Measurements from ENCODE around the gene PKD1L1. TPM values are rescaled to one million over a fixed set of nuclear protein-coding genes. Genes with fewer than 3 reads are reported as not detected.
A peak's percentile ranks its signal among the peaks of the same experiment; 100 is the strongest.
"Not testable (repeated sequence)": the region's sequence is repeated elsewhere in the genome, so short reads cannot be mapped to it uniquely, and the experiment has no call there.

PKD1L1 gene
- 0.01 and 0.05 TPM in 2 replicates for polyA plus RNA-seq (2014; cell fraction: cytosol; rRNA removed)
- polyA plus RNA-seq (2014; cell fraction: nucleus; rRNA removed) = 0.05 TPM in 1 of 2 replicates, not detected in the other

- no peak for DNase-seq (ENCODE audit: low spot score)
These were observed at the start of gene PKD1L1 for GRCh38 chr7:47948141-47948790. Gene PKD1L1, minus strand, starts transcription at chr7:47948466. Its CDS starts 26 bp downstream, at chr7:47948440.

- DNase-seq (ENCODE audit: low spot score) = no peak
These were observed 44.2 kb upstream of the PKD1L1 start for GRCh38 chr7:47992446-47992845.

- peak; percentile 38 for DNase-seq (ENCODE audit: low spot score)
These were observed 43.6 kb upstream of the PKD1L1 start for GRCh38 chr7:47991741-47992311.

DNA sequence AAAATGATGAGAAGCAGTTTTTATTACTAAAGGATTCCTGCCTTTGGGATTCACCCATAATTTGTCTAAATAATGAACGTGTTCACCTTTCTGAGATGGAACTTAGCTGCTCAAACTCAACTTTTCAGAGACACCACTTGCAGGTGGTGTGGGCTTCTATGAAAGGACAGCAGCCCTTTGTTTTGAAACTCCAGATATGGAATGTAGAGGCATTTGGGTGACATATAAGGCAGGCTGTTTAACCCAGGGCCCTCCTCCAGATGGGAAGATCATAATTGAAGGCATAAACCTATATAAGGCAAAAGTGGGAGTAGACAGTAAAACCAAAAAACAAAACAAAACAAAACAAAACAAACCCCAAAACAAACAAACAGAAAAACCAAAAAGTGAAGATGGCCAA, 43.0 kb upstream of the PKD1L1 start:
- DNase-seq (ENCODE audit: low spot score) = no peak

DNA sequence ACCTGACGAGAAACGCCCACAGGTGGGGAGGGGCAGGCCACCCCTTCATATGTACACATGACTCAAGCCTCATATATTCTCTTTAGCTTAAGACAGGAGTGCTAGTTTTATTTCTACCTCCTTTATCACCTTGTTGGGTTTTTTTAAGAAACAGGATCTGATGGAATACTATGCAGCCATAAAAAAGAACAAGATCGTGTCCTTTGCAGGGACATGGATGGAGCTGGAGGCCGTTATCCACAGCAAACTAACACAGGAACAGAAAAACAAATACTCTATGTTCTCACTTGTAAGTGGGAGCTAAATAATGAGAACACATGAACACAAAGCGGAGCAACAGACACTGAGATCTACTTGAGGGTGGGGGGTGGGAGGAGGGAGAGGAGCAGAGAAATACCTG, 42.3 kb upstream of the PKD1L1 start:
- DNase-seq (ENCODE audit: low spot score) = no peak

GRCh38 chr7:47989607-47990400, 41.5 kb upstream of the PKD1L1 start:
- DNase-seq (ENCODE audit: low spot score) = peak; percentile 92

DNA sequence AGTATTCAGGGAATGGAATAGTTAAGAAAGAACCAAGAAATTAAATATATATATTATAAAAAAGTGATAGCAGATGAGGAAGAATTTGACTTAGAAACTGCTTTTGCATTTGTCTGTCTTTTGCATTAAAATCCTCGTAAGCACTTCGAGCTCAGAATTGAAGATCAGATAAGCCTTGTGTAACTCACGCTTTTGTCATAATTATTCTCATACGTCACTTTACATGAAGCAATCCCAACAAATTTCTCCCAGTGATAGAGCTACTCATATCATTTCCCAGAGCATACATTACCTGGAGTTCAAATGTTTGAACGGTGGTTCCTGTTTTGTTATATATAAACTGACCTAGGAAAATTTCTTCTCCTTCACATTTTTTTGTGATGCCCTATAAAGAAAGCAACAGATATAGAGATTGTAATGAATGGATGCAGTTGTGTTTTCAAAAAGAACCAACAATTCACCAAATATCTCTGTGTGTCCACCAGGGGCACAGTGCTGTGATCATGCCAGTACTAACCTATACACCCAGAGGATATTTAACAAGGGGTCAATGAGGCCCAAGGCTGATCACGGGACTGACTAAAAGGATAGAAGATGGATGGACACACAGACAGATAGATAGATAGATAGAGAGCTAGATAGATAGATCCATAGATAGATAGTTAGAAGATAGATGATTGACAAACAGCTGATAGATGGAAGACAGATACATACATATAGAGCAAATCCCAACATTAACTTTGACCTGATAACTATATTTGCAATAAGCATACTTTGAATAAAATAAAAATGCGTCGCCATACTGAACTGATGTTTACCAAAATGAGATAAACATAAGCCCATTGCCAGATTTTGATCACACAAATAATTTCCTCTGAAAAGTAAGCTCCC, 40.5 kb upstream of the PKD1L1 start:
- peak; percentile 50 for DNase-seq (ENCODE audit: low spot score)

- no peak for DNase-seq (ENCODE audit: low spot score)
These were observed 34.3 kb upstream of the PKD1L1 start for GRCh38 chr7:47982610-47983009.

DNA sequence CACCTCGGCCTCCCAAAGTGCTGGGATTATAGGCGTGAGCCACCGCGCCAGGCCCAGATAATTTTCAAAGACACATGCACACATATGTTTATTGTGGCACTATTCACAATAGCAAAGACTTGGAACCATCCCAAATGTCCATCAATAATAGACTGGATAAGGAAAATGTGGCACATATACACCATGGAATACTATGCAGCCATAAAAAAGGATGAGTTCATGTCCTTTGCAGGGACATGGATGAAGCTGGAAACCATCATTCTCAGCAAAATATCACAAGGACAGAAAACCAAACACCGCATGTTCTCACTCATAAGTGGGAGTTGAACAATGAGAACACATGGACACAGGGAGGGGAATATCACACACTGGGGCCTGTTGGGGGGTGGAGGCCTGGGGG, 32.4 kb upstream of the PKD1L1 start:
- not testable (repeated sequence) for DNase-seq (ENCODE audit: low spot score)

- no peak for DNase-seq (ENCODE audit: low spot score)
These were observed 31.5 kb upstream of the PKD1L1 start for GRCh38 chr7:47979832-47980181.

DNA sequence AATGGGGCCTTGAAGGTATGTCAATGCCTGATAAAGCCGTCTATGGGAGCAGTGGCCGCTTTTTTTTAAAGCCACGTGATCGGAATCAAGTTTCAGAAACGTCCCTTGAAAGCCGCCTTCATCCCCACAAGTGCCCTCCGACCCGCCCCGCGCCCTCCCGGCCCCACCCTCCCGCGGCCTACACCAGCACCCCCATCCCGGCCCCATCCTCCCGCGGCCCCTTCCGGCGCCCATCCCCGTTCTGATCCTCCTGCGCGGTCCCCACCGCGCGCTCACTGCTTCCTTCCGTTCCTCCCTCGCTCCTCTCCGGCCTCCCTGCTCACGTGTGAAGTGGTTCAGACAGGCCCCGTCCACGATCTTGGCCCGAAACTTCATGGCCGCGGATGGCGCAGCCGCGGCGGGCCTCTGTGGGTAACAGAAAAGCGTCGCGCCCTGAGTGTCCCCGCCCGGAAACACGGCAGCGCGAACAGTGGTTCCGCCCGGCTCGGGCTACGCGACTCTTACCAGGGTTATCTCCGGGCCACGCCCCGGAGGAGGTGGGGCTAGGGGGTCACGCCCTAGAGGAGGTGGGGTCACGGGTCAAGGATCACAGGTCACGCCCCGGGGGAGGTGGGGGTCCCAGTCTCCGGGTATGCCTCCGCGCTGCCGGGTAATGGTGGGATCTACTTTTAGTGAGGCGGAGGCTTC, 31.0 kb upstream of the PKD1L1 start, which contains the start of gene HUS1:
TSS of gene HUS1 (minus strand) at position 471 of the 687 bp plus-strand sequence. CDS start at position 375, 96 bp downstream.
- DNase-seq (ENCODE audit: low spot score) = peak; percentile 94

DNA sequence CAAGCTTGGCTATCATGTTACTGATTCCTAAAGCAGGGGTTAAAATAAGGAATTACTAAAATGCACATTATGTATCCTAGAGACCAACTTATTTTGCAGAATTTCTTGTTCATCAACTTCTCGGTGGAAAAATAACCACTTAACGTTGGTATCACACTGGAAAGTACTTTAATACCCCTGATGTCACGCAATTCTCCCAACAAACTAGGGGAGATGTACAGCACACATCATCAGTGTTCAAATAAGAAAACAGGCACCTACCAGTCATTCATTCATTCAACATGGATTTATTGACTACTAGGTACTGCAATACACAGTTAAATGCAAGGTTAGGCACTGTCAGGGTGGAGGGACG, 30.5 kb upstream of the PKD1L1 start:
- no peak for DNase-seq (ENCODE audit: low spot score)

DNA sequence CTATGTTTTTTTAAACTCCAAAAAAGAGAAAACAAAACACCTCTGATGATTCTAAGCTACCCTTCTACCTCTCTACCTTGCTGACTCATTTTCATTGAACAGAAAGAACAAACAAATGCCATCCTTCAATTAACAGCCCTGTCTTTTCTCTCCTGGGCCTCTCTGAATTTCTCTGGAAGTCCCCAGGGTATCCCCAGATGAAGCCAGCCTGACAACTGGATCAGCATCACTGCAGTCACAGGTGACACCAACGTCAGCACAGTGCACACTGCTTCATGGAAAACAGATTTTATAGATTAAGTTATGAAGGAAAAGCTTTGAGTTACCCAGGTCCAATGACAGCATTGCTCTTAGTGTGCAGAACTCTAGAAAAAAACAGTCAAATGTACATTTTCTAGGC, 25.5 kb upstream of the PKD1L1 start:
- DNase-seq (ENCODE audit: low spot score) = no peak

DNA sequence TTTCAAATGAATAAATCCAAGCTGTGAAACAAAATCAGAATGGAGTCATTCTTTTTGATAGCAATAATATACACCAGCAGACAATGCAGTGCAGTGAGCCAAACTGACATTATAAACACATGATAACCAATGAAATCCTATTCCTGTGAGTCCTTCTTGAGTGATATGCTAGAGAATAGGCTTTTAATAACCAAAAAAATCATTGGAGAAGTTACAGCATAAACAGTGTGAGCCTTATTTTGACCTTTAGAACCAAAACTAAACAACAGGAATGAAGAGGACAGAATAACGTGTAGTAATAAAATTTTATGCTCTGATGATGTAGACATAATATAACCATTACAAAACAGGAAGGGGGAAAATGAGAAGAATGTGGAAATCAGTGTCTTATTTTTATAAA, 22.5 kb upstream of the PKD1L1 start:
- DNase-seq (ENCODE audit: low spot score) = no peak

- DNase-seq (ENCODE audit: low spot score) = peak; percentile 76
These were observed 20.8 kb upstream of the PKD1L1 start for GRCh38 chr7:47968847-47969774.

DNA sequence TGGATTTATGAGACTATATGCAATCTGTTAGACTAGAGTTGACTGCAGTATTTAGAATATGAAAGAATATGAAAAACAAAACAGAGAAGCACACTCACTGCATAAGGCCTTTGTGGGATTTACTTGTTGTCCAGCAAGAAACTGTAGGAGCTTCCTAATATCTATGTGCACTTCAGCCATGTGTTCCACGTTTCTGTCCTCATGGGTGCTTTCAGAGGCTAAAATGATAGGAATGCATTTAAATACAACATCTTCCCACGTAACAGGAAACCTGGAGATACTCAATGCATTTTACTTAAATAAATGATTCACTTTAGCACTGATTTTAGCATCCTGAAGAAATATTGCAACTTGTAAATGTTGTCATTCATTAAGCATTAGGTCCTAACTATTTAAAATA, 19.4 kb upstream of the PKD1L1 start:
- DNase-seq (ENCODE audit: low spot score) = no peak

- no peak for DNase-seq (ENCODE audit: low spot score)
These were observed 18.9 kb upstream of the PKD1L1 start for GRCh38 chr7:47967123-47967522.

DNA sequence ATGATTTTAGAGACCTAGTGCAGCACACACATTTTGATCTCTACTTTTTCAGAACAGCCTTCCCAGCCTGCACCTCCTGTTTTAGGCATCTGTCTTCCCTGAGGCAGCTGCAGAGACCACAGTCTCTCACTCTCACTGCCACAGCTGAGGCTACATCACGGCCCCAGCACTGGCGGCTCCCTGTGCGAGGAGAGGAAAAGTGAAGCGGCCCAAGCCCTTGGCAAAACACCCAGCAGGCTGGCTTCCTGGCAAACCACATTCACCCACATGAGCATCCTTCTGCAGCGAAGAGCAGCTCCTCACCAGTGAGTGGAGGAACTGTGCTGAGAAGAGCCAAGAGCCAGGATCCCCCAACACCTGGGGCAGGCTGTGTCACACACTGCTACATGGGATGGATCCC, 17.2 kb upstream of the PKD1L1 start:
- DNase-seq (ENCODE audit: low spot score) = no peak

DNA sequence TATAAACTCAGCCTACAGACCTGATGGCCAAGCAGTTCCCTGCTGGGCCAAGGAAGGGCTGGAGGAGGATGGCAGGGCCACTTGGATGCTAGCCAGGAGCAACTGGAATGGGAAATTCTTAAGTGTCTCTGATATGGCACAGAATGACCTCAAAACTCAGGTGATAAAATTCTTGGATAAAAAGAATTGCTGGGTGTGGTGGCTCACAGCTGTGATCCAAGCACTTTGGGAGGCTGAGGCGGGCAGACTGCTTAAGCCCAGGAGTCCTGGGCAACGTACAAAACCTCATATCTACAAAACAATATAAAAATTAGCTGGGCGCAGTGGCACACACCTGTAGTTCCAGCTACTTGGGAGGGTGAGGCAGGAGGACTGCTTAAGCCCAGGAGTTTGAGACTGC, 14.0 kb upstream of the PKD1L1 start:
- DNase-seq (ENCODE audit: low spot score) = no peak

GRCh38 chr7:47957156-47957555, 8.9 kb upstream of the PKD1L1 start:
- DNase-seq (ENCODE audit: low spot score) = no peak
